Peyer's patch (tissue), 4 donors: ENCODE measurements around the gene DSCAML1.

Experiments used
- CTCF ChIP-seq, 6 experiments: fragments of 450-650 bp in 4 of 6; fragments of 200-600 bp in 2 of 6; sonication (generic) in 1 of 6; IDR thresholded peaks; one replicate each; pipeline ENCODE4 v1.5.1; 2017 to 2019; ENCODE audit warnings: antibody characterized with exemption in 6 of 6, mild to moderate bottlenecking in 3 of 6, moderate library complexity in 1 of 6
- POLR2A ChIP-seq, 2 donors: fragments of 450-650 bp; IDR thresholded peaks; one replicate each; pipeline ENCODE4 v1.5.1; 2017; ENCODE audit warnings: antibody characterized with exemption in 2 of 2, mild to moderate bottlenecking in 2 of 2, moderate library complexity in 2 of 2

GRCh38 chr11:117669616-117670015 is 127.4 kb downstream of the DSCAML1 start:
- no peak for TF ChIP-seq CTCF (IDR thresholded peaks at IDR 0.05)
- no peak for TF ChIP-seq POLR2A (IDR thresholded peaks at IDR 0.05)
